SU-DHL-6 (cell line): ENCODE results near the gene RSPH3.

Experiments used
- EZH2phosphoT487 ChIP-seq: fragments of 200-600 bp; sonication (generic), shearing (Covaris generic); conservative IDR thresholded peaks from 2 replicates; pipeline ENCODE4 v1.6.1; 2018; ENCODE audit warnings: mild to moderate bottlenecking, antibody characterized with exemption, low read length, moderate library complexity, mixed read lengths
- TF ChIP-seq, protein P1 (sequence below): fragments of 200-600 bp; sonication (generic); IDR thresholded peaks from one replicate; pipeline ENCODE4 v1.5.1; 2017; ENCODE audit warnings: antibody characterized with exemption, mild to moderate bottlenecking, low read length, moderate library complexity; ENCODE audit not compliant: insufficient read depth, poor library complexity, severe bottlenecking

- TF ChIP-seq, protein P1, sequence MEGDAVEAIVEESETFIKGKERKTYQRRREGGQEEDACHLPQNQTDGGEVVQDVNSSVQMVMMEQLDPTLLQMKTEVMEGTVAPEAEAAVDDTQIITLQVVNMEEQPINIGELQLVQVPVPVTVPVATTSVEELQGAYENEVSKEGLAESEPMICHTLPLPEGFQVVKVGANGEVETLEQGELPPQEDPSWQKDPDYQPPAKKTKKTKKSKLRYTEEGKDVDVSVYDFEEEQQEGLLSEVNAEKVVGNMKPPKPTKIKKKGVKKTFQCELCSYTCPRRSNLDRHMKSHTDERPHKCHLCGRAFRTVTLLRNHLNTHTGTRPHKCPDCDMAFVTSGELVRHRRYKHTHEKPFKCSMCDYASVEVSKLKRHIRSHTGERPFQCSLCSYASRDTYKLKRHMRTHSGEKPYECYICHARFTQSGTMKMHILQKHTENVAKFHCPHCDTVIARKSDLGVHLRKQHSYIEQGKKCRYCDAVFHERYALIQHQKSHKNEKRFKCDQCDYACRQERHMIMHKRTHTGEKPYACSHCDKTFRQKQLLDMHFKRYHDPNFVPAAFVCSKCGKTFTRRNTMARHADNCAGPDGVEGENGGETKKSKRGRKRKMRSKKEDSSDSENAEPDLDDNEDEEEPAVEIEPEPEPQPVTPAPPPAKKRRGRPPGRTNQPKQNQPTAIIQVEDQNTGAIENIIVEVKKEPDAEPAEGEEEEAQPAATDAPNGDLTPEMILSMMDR: no peak
- no peak for TF ChIP-seq EZH2phosphoT487
Observed at GRCh38 chr6:159047891-159048685, 48.1 kb upstream of the RSPH3 start.
